GM21447 (cell line): ENCODE results near the gene MARCHF7.
"Not testable (repeated sequence)": the region's sequence is repeated elsewhere in the genome, so short reads cannot be mapped to it uniquely, and the experiment has no call there.

ENCODE experiments used
- ATAC-seq: cut with Tn5 transposase; IDR thresholded peaks from one replicate; pipeline ENCODE4 v1.9.1; 2021; ENCODE audit not compliant: unreplicated experiment

Gene MARCHF7

DNA sequence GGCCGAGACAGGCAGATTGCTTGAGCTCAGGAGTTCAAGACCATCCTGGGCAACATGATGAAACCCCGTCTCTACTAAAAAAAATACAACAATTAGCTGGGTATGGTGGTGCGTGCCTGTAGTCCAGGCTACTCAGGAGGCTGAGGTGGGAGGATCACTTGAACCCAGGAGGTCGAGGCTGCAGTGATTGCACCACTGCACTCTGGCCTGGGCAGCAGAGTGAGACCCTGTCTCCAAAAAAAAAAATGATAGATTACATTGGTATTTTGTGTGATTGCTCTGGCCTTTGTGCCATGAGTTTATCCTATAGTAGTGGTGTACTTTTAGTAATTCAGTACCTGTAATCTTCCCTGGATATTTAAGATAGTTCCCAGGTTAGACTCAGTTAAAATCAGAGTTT, 4.1 kb downstream of the MARCHF7 start:
- not testable (repeated sequence) for ATAC-seq

DNA sequence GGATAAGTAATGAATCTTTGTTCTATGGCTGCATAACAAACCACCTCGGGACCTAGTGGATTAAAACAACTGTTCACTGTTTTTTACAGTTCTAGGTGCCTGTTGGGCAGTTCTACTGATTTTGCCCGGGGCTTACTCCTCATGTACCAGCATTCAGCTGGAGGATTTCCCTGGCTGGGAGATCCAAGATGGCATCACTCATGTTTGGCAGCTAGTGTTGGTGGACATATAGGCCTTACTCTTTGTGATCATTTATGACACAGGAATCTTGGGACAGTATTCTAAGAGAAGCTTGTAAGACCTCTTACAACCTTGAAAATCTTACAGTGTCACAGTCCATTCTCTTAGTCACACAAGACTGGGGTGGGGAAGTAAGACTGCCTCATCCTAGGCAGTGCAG, 4.6 kb downstream of the MARCHF7 start:
- no peak for ATAC-seq

DNA sequence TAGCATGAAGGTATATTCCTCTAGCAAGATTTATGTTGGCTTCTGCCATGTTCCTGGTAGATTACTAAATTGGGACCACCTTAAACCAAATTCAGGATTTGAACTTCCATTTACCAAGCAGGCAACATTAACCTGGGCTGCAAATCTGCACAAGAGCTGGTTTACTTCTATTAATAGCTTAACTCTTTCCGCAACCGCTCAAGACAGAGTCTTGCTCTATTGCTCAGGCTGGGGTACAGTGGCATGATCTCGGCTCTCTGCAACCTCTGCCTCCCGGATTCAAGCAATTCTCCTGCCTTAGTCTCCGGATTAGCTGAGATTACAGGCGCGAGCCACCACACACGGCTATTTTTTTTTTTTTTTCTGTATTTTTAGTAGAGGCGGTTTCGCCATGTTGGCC, 8.4 kb downstream of the MARCHF7 start:
- ATAC-seq, result no peak

DNA sequence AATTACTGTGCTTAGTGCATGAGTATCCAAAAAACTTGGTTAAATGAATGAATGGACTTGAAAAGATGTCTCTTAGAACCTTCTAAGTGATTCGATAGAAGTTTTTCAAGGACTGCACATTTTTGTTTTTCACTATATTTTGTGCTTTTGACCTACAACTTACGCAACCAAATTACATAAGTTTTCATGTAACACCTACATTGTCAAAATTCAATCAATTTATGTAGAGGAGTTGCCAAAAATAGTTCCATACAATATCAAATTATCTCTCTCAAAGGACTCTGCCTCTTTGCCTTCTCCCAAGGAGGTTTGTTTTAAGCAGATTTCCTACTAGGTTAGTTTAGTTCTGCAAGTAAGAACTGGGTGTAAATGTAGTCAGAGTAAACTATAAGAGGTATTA, 10.3 kb downstream of the MARCHF7 start:
- ATAC-seq, result no peak

DNA sequence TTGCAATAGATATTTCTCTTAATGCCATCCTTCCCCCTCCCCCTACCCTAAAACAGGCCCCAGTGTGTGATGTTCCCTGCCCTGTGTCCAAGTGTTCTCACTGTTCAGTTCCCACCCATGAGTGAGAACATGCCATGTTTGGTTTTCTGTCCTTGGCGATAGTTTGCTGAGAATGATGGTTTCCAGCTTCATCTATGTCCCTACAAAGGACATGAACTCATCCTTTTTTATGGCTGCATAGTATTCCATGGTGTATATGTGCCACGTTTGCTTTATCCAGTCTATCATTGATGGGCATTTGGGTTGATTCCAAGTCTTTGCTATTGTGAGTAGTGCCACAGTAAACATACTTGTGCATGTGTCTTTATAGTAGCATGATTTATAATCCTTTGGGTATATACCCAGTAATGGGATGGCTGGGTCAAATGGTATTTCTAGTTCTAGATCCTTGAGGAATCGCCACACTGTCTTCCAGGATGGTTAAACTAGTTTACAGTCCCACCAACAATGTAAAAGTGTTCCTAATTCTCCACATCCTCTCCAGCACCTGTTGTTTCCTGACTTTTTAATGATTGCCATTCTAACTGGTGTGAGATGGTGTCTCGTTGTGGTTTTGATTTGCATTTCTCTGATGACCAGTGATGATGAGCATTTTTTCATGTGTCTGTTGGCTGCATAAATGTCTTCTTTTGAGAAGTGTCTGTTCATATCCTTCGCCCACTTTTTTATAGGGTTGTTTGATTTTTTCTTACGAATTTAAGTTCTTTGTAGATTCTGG, 12.7 kb downstream of the MARCHF7 start:
- not testable (repeated sequence) for ATAC-seq

DNA sequence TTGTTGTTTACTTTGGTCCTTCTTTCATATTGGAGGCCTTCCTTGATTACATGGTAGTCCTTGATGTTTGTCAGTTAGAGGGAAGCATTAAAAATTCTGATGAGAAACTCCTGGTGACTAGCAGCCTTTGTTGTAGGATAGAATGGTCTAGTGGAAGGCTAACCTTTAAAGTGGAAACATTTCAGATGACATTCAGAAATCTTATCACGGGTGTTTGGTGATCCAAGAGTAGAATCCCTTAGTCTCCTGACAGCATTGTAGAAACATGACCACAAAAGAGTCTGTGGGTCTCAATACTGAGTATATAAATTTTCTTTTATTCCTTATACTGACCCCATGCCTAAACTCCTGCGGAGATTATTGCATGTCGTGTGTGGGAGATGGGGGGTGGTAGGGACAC, 13.4 kb downstream of the MARCHF7 start:
- no peak for ATAC-seq

DNA sequence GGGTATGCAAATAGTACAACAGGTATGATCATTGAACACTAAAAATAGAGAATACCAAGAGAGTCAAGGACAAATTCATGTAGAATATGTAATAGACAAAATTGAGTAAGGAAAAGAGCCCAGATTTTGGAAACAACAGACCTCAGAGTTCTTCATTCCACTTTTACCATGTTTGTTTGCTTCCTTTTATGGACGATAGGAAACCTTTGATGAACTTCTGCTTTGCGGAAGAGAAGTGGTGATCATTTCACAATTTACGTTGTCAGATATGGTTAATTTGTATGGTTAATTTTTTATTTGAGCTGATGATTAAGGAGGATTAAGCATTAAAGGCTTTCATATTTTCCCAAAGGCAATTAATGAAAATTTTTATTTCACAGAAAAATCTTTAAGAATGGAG, 16.3 kb downstream of the MARCHF7 start:
- no peak for ATAC-seq

GRCh38 chr2:159735648-159736047, 23.3 kb downstream of the MARCHF7 start:
- no peak for ATAC-seq

DNA sequence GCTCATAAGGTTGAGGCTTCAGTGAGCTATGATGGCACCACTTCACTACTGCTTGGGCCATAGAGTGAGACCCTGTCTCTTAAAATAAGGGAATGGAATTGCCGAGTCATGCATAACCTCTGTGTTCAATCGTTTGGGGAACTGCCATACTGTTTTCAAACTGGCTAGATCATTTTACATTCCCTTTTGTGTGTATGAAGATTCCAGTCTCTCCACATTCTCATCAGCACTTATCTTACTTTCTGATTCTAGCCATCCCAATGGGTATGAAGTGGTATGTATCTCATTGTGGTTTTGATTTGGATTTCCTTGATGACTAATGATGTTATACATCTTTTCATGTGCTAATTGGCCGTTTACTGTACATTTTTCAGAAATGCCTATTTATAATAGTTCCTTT, 23.7 kb downstream of the MARCHF7 start:
- ATAC-seq, result no peak

DNA sequence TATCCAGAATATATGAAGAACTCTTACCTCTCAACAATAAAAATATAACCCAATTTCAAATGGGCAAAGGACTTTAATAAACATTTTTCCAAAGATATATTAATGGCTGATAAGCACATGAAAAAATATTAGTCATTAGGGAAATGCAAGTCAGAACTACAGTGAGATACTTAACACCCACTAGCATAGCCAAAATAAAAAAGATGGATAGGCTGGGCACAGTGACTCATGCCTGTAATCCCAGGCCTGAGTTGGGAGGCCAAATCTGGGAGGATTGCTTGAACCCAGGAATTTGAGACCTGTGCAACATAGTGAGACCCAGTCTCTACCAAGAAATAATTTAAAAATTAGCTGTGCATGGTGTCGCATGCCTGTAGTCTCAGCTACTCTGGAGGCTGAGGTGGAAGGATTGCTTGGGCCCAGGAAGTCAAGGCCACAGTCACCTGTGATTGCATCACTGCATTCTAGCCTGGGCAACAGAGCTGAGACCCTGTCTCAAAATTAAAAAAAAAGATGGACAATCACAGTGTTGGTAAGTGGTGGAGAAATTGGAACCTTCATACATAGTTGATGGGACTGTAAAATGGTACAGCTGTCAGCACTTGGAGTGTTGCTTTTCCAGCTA, 25.1 kb downstream of the MARCHF7 start:
- ATAC-seq, result no peak

DNA sequence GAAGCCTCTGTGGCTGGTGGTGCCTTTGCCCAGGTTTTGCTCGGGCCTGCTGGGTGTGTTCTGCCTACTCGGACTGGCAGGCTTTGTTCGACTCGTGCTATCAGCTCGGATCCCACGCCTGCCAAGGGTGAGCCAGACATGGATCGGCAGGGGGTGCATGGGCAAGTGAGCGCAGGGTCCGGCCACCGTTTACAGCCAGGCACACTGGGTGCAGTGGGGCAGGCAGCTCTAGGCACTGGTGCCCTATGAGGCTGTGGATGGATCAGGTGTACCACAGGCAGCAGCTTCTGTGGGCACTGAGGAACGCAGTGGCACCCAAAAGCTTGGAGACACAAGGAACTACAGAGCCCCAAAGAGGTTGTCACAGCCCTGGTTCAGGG, 25.6 kb downstream of the MARCHF7 start:
- no peak for ATAC-seq

- ATAC-seq, result no peak
These were observed 26.4 kb downstream of the MARCHF7 start for GRCh38 chr2:159738509-159739390.

GRCh38 chr2:159742846-159743245, 30.5 kb downstream of the MARCHF7 start:
- no peak for ATAC-seq

DNA sequence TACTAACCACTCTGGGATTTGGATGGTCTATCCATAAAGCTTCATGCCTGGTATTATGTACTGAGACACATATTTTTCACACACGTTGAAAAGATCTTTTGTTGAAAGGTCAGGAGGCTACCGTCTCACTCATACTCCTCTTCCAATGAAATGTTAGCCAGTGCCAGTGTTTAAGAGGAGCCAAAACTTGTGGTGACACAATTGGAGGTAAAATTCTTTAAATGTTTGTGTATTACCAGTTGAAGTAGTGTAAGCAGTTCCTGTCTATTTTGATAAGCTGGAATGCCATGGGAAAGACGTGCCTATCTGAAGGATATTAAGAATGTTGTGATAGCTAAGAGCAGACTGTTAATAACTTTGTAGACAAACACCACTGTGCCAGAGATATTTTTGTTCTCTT, 32.1 kb downstream of the MARCHF7 start:
- no peak for ATAC-seq

GRCh38 chr2:159745237-159745636, 32.9 kb downstream of the MARCHF7 start:
- not testable (repeated sequence) for ATAC-seq

GRCh38 chr2:159748089-159748488, 35.8 kb downstream of the MARCHF7 start:
- no peak for ATAC-seq

- ATAC-seq, result no peak
These were observed 38.6 kb downstream of the MARCHF7 start for GRCh38 chr2:159750873-159751272.

GRCh38 chr2:159753797-159754196, 41.5 kb downstream of the MARCHF7 start:
- ATAC-seq, result no peak

DNA sequence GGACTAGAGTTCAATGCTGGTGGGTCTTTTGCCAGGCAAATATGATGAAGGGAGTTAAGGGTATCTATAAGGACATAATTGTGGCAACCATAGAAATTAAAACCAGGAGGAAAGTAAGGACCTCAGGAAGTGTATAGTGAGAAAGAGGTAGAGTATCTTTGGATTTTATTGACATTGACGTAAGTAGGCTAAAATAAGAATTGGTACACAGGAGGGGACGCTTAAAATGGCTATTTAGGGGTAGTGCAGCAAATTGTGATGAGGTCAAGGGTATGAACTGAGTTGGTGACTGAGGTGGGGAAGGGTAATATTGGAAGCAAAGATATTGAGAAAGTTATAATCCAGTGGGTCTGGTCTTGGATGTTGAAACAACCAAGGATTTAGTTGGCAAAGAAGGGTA, 42.7 kb downstream of the MARCHF7 start:
- ATAC-seq, result no peak

DNA sequence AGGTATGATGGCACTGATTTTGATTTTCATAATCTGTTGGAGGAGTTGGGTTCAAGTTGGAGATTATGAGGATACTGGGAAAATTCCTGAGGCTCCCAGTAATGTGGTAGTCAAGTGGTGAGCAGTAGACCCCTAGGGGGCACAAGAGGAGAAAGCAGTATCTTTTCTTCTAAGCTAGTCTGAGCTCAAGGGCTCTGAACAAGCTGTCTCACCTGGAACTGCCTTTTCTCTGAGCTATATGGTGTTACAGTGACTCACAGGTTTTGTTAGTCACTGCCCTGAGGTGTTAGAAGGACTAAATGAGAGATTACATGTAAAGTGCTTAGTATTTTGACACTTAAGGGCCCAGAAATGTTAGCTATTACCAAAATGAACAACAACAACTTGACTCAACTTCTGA, 43.5 kb downstream of the MARCHF7 start:
- no peak for ATAC-seq

DNA sequence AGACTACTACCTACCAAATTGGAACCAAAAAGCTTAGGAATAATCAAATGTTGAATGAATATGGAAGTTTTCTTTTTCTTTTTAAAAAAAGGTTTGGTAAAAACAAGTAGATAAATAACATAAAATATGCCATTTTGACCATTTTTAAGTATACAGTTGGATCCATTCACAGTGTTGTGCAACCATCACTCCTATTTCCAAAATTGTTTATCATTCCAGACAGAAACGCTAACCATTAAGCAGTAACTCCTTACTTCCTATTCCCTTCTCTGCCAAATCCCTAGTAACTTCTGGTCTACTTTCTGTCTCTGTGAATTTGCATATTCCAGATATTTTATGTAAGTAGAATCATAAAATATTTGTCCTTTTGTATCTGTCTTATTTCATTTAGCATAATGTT, 45.9 kb downstream of the MARCHF7 start:
- no peak for ATAC-seq

DNA sequence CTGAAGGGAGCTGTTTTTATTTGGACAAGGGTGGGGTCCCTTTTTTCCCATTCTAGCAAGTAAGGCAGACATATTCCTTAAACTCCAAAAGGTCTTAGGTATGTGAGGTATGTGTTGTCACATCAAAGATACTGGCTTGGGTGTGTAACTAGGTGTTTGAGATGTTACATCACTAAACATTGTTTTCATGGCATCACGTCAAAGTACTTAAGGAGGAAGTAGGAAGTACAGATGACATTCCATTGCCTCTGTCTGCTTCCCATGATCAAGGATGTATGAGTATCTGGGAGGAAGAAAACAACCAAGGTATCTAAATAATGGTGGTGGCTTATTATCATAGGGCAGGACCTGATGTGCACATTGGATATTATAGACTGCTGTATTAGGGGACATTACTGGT, 46.4 kb downstream of the MARCHF7 start:
- no peak for ATAC-seq
